Neuronal stem cell (in vitro differentiated cells): ENCODE results near the gene RBM19.

Source experiments
- DNase-seq: peaks from one replicate; pipeline ENCODE4 v3.0.0-alpha.2; 2013; ENCODE audit warnings: low spot score
- H2AFZ ChIP-seq: one replicate; pipeline ENCODE4 v1.6.1; 2013; ENCODE audit warnings: mild to moderate bottlenecking, low read length, inconsistent platforms
- H2AK5ac ChIP-seq: 2 replicates; pipeline ENCODE4 v1.6.1; 2013; ENCODE audit warnings: low read depth, mild to moderate bottlenecking, inconsistent platforms, low read length, moderate library complexity, mixed read lengths
- H2BK120ac ChIP-seq: 2 replicates; pipeline ENCODE4 v1.6.1; 2013; ENCODE audit warnings: low read depth, mild to moderate bottlenecking, inconsistent platforms, low read length, moderate library complexity, mixed read lengths
- H2BK12ac ChIP-seq: one replicate; pipeline ENCODE4 v1.6.1; 2013; ENCODE audit warnings: low read length, inconsistent platforms
- H2BK15ac ChIP-seq: 2 replicates; pipeline ENCODE4 v1.6.1; 2013; ENCODE audit warnings: mild to moderate bottlenecking, low read length, inconsistent platforms, mixed read lengths
- H2BK5ac ChIP-seq: one replicate; pipeline ENCODE4 v1.6.1; 2013; ENCODE audit warnings: inconsistent platforms, mild to moderate bottlenecking, low read length, moderate library complexity
- H3K14ac ChIP-seq: one replicate; pipeline ENCODE4 v1.6.1; 2013; ENCODE audit warnings: low read length, inconsistent platforms
- H3K18ac ChIP-seq: 2 replicates; pipeline ENCODE4 v1.6.1; 2013; ENCODE audit warnings: low read length, inconsistent platforms
- H3K23ac ChIP-seq: 2 replicates; pipeline ENCODE4 v1.6.1; 2013; ENCODE audit warnings: low read depth, mild to moderate bottlenecking, mixed read lengths, low read length, inconsistent platforms; ENCODE audit not compliant: poor library complexity
- H3K27ac ChIP-seq: replicated peaks from 3 replicates; pipeline ENCODE4 v1.5.1; 2013; ENCODE audit warnings: low read length, inconsistent platforms
- H3K27me3 ChIP-seq, 3 experiments: 2 replicates each; pipeline ENCODE4 v1.6.1; 2013; ENCODE audit warnings: low read length in 3 of 3, mild to moderate bottlenecking in 2 of 3, inconsistent platforms in 1 of 3, low read depth in 1 of 3, mixed read lengths in 1 of 3, moderate library complexity in 1 of 3; ENCODE audit not compliant: control insufficient read depth in 3 of 3, insufficient read depth in 3 of 3
- H3K36me3 ChIP-seq, 2 donors: replicated peaks in 1 of 2; 2 replicates each; pipeline ENCODE4 v1.6.1; 2013; ENCODE audit warnings: low read length in 2 of 2; ENCODE audit not compliant: control insufficient read depth in 2 of 2, insufficient read depth in 2 of 2
- H3K4ac ChIP-seq: 2 replicates; pipeline ENCODE4 v1.6.1; 2013; ENCODE audit warnings: inconsistent platforms, mild to moderate bottlenecking, low read length, moderate library complexity
- H3K4me1 ChIP-seq, 2 donors: 1 replicate in 1 of 2; 2 replicates in 1 of 2; pipeline ENCODE4 v1.6.1; 2013; ENCODE audit warnings: low read length in 2 of 2, low read depth in 1 of 2; ENCODE audit not compliant: control insufficient read depth in 2 of 2, insufficient read depth in 1 of 2
- H3K4me2 ChIP-seq: one replicate; pipeline ENCODE4 v1.6.1; 2013; ENCODE audit warnings: mild to moderate bottlenecking, low read length, inconsistent platforms; ENCODE audit not compliant: insufficient read depth, poor library complexity, severe bottlenecking
- H3K4me3 ChIP-seq, 2 donors: 2 replicates each; pipeline ENCODE4 v1.5.1; 2013; ENCODE audit warnings: low read length in 2 of 2, mild to moderate bottlenecking in 2 of 2, inconsistent platforms in 1 of 2, moderate library complexity in 1 of 2
- H3K79me1 ChIP-seq: one replicate; pipeline ENCODE4 v1.6.1; 2013; ENCODE audit warnings: low read depth, mild to moderate bottlenecking, inconsistent platforms, low read length, moderate library complexity
- H3K9ac ChIP-seq: one replicate; pipeline ENCODE4 v1.6.1; 2013; ENCODE audit warnings: mild to moderate bottlenecking, low read depth, low read length, inconsistent platforms; ENCODE audit not compliant: poor library complexity
- H3K9me3 ChIP-seq, 2 donors: replicated peaks in 1 of 2; 2 replicates each; pipeline versions ENCODE3 to v1.6.1; 2013; ENCODE audit warnings: low read length in 2 of 2, mild to moderate bottlenecking in 2 of 2, inconsistent platforms in 1 of 2, low read depth in 1 of 2, mixed read lengths in 1 of 2, moderate library complexity in 1 of 2; ENCODE audit not compliant: control insufficient read depth in 2 of 2, insufficient read depth in 1 of 2
- H4K8ac ChIP-seq: one replicate; pipeline ENCODE4 v1.6.1; 2013; ENCODE audit warnings: low read depth, mild to moderate bottlenecking, inconsistent platforms, low read length, moderate library complexity
- H4K91ac ChIP-seq: one replicate; pipeline ENCODE4 v1.6.1; 2013; ENCODE audit warnings: low read length, low read depth, mild to moderate bottlenecking, inconsistent platforms; ENCODE audit not compliant: poor library complexity
- WGBS, 2 donors: extraction: QIAGEN DNeasy Blood & Tissue Kit; methylation state at CpG; one replicate each; pipeline ENCODE4 v1.1.7; 2013; ENCODE audit warnings: missing lambda C conversion rate in 2 of 2, mixed read lengths in 1 of 2; ENCODE audit not compliant: insufficient read length in 2 of 2, insufficient replicate concordance in 1 of 2; ENCODE audit errors: extremely low coverage in 2 of 2; 5-methylcytosine and 5-hydroxymethylcytosine counted together

Gene RBM19

DNA sequence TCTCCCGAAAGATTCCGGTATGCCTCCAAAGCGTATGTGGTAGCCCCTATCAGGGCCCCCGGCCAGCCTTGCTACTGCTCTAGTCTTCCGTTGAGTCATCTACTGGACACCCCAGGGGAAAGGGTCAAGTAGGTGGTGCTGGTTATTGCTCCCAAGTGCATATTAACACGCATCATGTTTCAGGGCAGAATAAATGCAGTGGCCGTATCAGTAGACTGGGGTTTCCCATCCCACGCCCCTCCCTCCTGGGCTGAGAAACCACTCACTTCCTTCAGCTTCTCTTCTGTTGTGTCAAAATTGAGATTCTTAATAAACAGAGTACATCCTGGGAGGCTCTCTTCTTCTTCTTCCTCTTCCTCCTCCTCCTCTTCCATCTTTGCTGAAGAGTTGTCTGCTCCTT is 39.3 kb downstream of the RBM19 start:
- no peak overlapping the region for H2BK15ac ChIP-seq
- no peak overlapping the region for H2AK5ac ChIP-seq
- no peaks in the 10 kb centered on the region for H3K27me3 ChIP-seq
- H3K27ac ChIP-seq: no peak overlapping the region
- H3K14ac ChIP-seq: no peak overlapping the region
- no peak overlapping the region for H3K9ac ChIP-seq
- H3K4ac ChIP-seq: no peak overlapping the region
- peaks cover 13 to 46% of the 10 kb centered on the region in 2 donors for H3K36me3 ChIP-seq
- H3K4me3 ChIP-seq: no peak overlapping the region
- no peak overlapping the region for H4K8ac ChIP-seq
- H2BK5ac ChIP-seq: no peak overlapping the region
- no peaks in the 10 kb centered on the region for H3K79me1 ChIP-seq
- no peak overlapping the region for H2BK120ac ChIP-seq
- H3K4me2 ChIP-seq: no peak overlapping the region
- no peak overlapping the region for H3K23ac ChIP-seq
- H2AFZ ChIP-seq: no peak overlapping the region
- DNase-seq: no peak
- no peak overlapping the region for H3K18ac ChIP-seq
- no peaks in the 10 kb centered on the region for H3K9me3 ChIP-seq
- H3K4me1 ChIP-seq: peaks cover 0 to 11% of the 10 kb centered on the region in 2 donors
- H2BK12ac ChIP-seq: no peak overlapping the region
- H4K91ac ChIP-seq: no peak overlapping the region
- WGBS, 2 donors: no CpG with 5 or more reads among the region's 8 CpGs

DNA sequence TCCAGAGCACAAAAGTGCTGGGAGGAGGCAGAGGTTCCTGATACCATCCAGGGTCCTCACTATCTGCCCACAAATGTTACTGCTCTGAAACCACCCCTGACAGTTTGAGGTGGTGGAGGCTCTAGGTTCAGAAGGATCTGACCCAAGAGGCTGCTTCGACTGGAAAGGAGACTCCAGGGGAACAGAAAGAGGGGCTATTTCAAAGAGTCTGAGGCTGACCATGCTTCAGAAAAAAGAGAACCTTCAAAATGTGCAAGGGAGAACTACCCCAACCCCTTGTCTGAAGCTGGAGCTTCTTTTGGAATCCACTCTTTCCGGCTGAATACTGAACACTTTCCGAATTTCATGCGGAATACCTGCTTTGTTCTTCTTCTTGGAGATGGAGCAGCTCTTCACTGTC is 41.8 kb downstream of the RBM19 start:
- peaks cover 13 to 57% of the 10 kb centered on the region in 2 donors for H3K36me3 ChIP-seq

DNA sequence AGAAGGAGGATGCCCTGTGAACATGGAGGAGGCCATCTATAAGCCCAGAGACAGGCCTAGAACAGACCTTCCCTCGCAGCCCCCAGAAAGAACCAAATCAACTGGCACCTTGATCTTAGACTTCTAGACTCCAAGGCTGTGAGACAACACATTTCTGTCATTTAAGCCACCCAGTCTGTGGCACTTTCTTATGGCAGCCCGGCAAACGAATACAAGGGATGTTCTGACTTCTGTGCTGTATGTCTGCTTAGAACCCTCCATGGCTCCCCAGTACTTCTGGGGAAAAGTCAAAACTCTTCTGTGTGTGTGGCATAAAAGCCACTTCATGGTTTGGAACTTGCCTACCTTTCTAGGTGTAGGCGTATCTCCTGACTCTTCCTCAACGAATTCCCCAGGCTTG is 42.9 kb downstream of the RBM19 start:
- H2BK12ac ChIP-seq: no peak overlapping the region
- H2BK120ac ChIP-seq: peak overlapping the region; percentile 9
- no peak overlapping the region for H2BK5ac ChIP-seq
- peak overlapping the region; percentile 29 for H3K18ac ChIP-seq
- H2AFZ ChIP-seq: no peak overlapping the region
- no peaks in the 10 kb centered on the region for H3K79me1 ChIP-seq
- H3K4me1 ChIP-seq: no peaks in the 10 kb centered on the region
- no peak overlapping the region for H3K9ac ChIP-seq
- H3K4me3 ChIP-seq: no peak overlapping the region
- no peak overlapping the region for H3K4ac ChIP-seq
- H3K4me2 ChIP-seq: no peak overlapping the region
- H3K14ac ChIP-seq: no peak overlapping the region
- no peak overlapping the region for H3K23ac ChIP-seq
- no peak overlapping the region for H2AK5ac ChIP-seq
- H3K9me3 ChIP-seq: no peaks in the 10 kb centered on the region
- H3K27ac ChIP-seq: no peak overlapping the region
- H3K36me3 ChIP-seq: peaks cover 13 to 57% of the 10 kb centered on the region in 2 donors
- WGBS, 2 donors: no CpG with 5 or more reads among the region's 5 CpGs
- no peak overlapping the region for H4K8ac ChIP-seq
- H3K27me3 ChIP-seq: no peaks in the 10 kb centered on the region
- H4K91ac ChIP-seq: no peak overlapping the region
- DNase-seq: no peak
- H2BK15ac ChIP-seq: no peak overlapping the region

More for the DNA sequence above, 41.8 kb downstream of the RBM19 start:
- no peaks in the 10 kb centered on the region for H3K9me3 ChIP-seq
- no peak overlapping the region for H2BK5ac ChIP-seq
- DNase-seq: no peak
- H2AFZ ChIP-seq: no peak overlapping the region
- H3K9ac ChIP-seq: no peak overlapping the region
- no peaks in the 10 kb centered on the region for H3K79me1 ChIP-seq
- H3K27me3 ChIP-seq: no peaks in the 10 kb centered on the region
- no peak overlapping the region for H3K18ac ChIP-seq
- H4K8ac ChIP-seq: no peak overlapping the region
- peaks cover 0 to 7% of the 10 kb centered on the region in 2 donors for H3K4me1 ChIP-seq
- H3K27ac ChIP-seq: no peak overlapping the region
- H2BK12ac ChIP-seq: no peak overlapping the region
- no peak overlapping the region for H3K4me2 ChIP-seq
- H2AK5ac ChIP-seq: no peak overlapping the region
- WGBS, 2 donors: no CpG with 5 or more reads among the region's 4 CpGs
- H4K91ac ChIP-seq: no peak overlapping the region
- no peak overlapping the region for H3K23ac ChIP-seq
- no peak overlapping the region for H3K4ac ChIP-seq
- H3K14ac ChIP-seq: no peak overlapping the region
- H2BK120ac ChIP-seq: no peak overlapping the region
- no peak overlapping the region for H2BK15ac ChIP-seq
- no peak overlapping the region for H3K4me3 ChIP-seq

DNA sequence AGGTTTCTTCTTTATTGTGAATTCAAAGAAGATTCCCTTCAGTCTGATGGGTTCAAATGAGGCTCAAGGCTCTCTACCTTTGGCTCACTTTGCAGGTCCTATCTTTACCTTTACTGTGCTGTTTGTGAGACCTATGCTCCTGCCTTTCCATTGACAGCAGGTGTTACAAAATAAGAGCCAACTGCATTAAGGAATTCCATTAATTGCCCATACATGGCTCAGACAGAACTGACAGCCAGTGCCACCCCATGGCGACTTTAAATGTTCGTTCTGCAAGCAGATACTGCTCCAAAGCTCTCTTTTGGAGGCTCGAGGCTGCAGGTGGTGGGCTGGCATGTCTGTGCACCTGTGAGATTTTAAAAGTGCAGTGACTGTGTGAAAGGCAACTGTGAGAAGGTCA is 44.7 kb downstream of the RBM19 start:
- H3K36me3 ChIP-seq: peaks cover 12 to 53% of the 10 kb centered on the region in 2 donors
- H3K14ac ChIP-seq: no peak overlapping the region
- no peak overlapping the region for H3K18ac ChIP-seq
- H3K9me3 ChIP-seq: no peaks in the 10 kb centered on the region
- no peak overlapping the region for H3K4me2 ChIP-seq
- no peak overlapping the region for H2AK5ac ChIP-seq
- WGBS, 2 donors: no CpG with 5 or more reads among the region's 3 CpGs
- no peak overlapping the region for H2BK12ac ChIP-seq
- H3K23ac ChIP-seq: no peak overlapping the region
- H2BK5ac ChIP-seq: no peak overlapping the region
- H4K8ac ChIP-seq: no peak overlapping the region
- H3K4me3 ChIP-seq: no peak overlapping the region
- H3K79me1 ChIP-seq: no peaks in the 10 kb centered on the region
- H2BK120ac ChIP-seq: no peak overlapping the region
- no peak overlapping the region for H2AFZ ChIP-seq
- no peak overlapping the region for H3K9ac ChIP-seq
- no peaks in the 10 kb centered on the region for H3K4me1 ChIP-seq
- no peaks in the 10 kb centered on the region for H3K27me3 ChIP-seq
- no peak overlapping the region for H3K27ac ChIP-seq
- H4K91ac ChIP-seq: no peak overlapping the region
- H3K4ac ChIP-seq: no peak overlapping the region
- no peak for DNase-seq
- H2BK15ac ChIP-seq: no peak overlapping the region
